ENCODE data around the gene FAM209B.
"Not testable (repeated sequence)": the region's sequence is repeated elsewhere in the genome, so short reads cannot be mapped to it uniquely, and the experiment has no call there.

Gene FAM209B

DNA sequence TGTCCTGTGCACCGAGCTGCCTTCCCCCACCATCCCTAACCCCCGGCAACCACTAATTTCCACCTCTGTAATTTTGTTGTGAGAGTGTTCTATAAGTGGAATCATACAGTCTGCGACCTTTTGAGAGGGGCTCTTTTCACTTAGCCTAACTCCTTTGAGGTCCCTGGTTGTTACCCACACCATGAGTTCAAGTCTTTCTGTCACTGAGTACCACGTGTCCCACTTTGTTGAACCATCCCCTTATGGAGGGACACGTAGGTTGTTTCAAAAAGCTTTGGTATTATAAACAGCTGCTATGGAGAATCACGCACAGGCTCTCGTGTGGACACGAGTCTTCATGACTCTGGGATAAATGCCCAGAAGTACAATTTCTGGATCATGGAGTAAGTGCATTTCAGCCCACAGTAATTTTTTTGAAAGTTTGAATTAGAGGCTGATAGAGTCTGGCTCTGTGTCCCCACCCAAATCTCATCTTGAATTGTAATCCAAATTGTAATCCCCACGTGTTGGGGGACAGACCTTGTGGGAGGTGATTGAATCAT is 9.5 kb downstream of the FAM209B start:
- no peak for DNase-seq

DNA sequence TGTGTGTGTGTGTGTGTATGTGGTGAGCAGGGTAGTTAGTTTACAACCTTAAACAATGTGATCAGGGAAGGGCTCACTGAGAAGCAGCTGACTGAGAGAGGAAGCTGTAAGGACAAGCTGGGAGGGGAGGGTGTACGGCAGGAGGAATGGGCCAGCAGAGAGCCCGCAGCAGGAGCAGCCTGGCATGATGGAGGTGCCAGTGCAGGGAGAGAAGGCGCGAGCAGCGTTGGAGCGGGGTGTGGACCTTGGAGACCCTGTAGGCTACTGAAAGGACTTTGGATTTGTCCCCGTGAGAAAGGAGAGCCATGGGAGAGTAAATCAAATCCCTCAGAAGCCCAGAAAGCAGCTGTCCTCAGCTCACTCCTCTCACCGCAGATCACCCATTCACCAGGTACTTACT is 18.5 kb downstream of the FAM209B start:
- DNase-seq: no peak

DNA sequence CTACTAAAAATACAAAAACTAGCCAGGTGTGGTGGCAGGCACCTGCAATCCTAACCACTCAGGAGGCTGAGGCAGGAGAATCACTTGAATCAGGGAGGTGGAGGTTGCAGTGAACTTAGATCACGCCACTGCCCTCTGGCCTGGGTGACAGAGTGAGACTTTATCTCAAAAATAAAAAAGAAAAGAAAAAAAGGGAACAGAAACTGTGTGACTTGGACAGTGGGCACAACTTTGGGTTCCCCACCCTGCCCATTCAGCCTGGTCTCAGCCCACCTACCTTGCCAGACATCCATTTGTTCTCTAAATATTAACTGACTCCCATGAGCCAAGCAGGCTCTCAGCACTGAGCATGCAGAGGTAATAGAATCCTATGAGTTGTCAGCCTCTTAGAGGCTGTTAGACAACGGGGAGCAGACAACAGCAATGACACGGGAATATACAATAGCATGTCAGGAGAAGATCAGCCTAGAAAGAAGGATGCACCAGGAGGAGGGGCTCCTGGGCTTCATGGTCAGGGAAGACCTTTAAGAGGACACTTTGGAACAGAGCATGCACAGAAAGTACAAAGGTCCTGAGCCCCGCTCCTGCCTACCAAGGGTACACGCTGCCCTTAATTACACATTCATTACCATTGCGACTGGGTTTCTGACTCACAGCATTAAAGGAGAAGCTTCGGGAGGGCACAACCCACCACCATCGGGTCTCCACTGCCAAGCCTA is 20.0 kb downstream of the FAM209B start:
- DNase-seq: no peak

DNA sequence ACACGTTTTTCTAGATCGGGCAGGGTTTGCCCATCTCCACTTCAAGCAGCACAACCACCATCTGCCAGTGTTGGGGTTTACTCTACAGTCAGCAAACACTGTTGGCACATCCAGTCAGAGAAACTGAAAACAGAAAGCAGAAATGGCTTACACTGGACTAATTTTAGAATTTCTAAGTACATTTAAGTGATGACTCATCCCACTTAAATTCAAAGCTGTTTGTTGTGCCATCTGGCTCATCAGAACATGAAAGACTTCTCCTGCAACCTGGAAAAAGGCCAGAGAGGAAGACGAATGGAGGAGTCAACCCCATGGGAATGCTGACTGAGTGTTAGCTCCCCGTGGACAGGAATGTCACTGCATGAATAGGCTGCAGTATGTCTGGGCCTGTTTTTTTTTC is 21.8 kb downstream of the FAM209B start:
- no peak for DNase-seq

DNA sequence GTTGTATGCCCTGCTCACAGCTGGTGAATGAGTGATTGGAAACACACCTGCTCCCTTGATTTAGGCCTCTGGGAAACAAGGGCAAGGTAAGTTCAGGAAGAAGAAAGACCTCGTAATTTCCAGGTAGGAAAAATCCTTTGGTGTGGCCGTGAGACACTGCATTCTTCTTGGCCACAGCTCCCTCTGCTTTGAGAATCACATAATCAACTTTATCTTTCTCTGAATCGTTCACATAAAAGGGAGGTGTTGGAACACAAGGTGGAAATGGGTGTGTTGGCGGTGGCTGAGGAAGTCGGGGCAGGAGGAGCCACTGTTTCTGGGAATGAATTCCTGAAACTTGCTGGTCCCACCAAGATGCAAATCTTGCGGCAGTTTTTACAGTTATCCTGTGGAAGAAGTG is 25.9 kb downstream of the FAM209B start:
- DNase-seq: no peak

DNA sequence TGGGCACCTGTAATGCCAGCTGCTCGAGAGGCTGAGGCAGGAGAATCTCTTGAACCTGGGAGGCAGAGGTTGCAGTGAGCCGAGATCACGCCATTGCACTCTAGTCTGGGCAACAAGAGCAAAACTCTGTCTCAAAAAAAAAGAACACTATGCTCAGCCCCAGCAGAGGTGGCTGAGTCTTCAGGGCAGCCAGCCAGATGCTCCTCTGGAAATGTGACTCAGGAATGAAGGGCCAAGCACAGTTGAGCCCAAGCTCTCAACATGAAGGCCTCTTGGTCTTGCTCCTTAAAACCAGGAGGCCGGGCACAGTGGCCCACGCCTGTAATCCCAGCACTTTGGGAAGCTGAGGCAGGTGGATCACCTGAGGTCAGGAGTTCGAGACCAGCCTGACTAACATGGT is 31.5 kb downstream of the FAM209B start:
- not testable (repeated sequence) for DNase-seq

DNA sequence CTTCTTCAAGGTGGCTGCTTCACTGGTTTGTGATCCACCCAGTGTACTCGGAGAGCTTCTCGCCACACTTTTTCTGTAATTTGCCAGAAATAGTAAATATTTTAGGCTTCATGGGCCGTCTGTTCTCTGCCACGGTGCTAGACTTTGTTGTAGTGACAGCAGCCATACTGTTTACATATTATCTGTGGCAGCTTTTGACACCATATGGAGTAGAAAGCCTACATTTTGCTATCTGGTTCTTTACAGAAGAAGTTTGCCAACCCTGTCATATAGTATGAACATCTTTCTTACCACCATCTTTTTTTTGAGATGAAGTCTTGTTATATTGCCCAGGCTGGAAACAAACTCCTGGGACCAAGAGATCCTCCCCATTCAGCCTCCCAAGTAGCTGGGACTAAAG is 32.5 kb downstream of the FAM209B start:
- DNase-seq: no peak

DNA sequence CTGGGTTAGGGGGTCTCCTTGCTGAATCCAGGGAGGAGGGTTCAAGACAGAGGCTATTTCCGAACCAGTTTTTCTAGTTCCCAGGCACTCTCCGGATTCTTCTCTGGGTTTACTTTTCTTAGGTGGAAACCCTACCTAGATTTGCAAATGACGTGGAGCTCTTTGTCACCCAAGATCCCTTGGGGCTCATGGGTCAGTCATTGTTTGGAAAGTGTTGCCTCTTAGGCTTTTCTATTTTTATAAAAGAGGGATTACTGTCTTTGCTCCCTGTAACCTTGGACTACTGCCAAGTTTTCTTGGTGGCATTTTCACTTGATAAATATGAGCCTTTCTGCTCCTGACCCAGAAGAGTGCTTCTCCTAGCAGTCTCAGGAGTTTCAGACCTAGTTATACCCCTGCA is 33.6 kb downstream of the FAM209B start:
- no peak for DNase-seq

DNA sequence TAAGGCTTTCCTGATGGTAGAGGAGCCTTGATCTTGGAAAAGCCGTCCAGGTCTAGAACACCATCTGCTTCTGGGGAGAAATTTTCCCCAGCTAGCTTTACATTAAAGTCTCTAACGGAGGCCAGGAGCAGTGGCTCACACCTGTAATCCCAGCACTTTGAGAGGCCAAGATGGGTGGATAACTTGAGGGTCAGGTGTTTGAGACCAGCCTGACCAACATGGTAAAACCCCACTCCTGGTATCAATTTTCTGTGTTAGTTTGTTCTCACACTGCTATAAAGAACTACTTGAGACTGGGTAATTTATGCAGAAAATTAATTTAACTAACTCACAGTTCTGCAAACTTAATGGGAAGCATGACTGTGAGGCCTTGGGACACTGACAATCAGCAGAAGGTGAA is 37.8 kb downstream of the FAM209B start:
- DNase-seq: no peak

DNA sequence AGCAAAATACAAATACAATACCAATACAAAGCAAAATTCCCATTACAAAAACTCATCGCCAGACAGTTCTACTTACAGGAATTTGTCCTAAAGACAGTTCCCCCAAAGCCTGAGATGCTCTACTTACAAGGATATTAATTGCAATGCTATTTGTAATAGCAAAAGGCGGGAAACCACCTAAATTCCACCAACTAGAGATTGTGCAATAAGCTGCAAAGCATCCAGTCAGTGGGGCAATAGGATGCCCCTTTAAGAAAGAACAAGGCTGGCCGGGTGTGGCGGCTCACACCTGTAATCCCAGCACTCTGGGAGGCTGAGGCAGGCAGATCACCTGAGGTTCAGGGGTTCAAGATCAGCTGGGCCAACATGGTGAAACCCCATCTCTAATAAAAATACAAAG is 39.1 kb downstream of the FAM209B start:
- no peak for DNase-seq

DNA sequence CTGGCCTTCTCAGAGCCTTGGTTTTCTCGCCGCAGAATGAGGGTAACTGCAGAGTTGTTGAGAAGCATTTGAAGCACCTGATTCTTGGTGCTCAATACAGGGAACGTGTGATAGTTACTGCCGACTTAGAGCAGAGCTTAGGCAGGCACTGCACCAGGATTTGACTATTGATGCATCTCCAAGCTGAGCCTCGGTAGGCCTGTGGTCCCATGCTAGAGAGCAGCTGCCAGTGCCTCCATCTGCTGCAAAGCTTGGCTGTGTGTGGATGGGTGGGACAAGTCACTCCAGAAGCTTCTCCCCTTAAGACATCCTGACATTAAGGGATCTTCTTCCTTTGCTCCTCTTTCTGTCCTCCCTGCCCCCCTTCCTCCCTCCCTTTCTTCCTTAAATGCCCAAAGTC is 40.9 kb downstream of the FAM209B start:
- no peak for DNase-seq

DNA sequence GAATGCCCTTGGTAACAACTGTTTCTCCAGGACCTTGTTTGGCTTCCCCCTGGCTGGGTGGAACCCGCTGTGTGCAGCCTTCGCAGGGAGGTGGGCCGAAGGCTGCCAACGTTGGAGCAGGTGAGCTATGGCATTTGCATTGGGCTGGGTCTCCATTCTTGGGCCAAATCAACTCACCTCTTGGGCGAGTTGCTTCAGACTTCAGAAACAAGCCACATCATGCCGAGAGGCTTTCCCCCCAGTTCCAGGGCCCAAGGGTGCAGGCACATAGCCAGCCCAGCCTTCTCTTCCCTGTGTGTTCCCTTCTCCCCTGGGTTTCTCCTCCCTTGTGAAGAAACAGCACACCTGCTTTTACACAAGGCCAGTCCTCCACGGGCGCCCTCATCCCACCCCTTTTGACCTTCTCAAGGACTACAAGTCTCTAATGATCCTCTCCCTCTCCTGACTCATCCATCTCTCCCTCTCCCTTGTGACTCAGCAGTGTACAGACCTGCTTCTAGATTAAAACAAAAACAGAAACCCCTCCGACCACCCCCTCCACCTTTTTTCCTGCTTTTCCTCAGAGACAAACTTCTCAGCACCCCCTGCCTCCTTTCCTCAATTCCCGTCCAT is 41.6 kb downstream of the FAM209B start:
- DNase-seq: no peak

DNA sequence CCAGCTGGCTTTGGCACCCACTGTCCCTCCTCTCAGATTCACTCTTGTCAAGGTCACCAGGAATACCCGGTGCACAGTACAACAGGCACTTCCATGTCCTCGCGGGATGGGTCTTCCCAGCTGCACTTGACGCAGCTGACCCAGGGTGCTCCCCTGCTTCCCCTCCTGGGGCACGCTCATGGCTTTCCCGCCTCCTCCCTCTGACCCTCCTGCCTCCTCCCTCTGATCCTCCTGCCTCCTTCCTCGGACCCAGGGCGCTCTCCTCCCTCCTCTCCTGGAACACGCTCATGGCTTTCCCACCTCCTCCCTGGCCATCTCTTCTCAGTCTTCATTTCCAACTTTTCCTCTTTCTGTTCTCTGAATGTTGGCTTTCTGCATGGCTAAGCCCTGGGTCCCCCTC is 42.1 kb downstream of the FAM209B start:
- no peak for DNase-seq

DNA sequence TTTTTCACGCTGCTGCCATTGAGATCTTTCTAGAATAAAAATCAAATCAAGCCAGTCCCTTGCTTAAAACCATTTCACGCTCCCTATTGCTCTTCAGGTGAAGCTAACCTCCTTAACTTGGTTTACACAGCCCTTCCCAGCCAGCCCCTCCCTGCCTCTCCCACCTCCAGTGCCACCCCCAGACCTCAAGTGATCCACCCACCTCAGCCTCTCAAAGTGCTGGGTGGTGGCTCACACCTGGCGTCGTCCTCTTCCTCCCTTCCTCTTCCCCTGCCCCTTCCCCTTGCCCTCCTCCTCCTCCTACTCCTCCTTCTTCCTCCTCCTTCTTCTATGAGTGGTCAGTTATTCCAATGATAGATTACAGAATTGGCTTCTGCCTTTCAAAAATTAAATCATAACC is 42.9 kb downstream of the FAM209B start:
- DNase-seq: no peak

DNA sequence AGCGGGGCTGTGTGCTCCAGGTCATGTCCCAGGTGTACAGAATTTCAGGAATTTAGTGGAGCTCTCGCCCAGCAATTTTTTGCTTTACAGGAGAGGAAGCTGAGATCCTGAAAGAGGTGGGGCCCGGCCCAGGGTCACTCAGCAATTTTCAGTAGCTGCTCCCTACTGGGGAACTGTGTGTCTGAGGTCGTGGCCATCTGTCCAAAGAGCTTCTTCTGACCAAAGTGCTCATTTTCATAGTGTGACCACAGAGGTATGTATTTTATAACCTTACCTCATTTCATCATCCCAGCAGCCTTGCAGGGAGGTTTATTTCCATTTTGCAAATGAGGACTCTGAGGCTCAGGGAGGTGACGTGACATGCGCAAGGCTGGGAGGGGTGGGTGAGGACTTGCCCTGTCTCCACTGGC is 46.3 kb downstream of the FAM209B start:
- DNase-seq: peak; percentile 87

DNA sequence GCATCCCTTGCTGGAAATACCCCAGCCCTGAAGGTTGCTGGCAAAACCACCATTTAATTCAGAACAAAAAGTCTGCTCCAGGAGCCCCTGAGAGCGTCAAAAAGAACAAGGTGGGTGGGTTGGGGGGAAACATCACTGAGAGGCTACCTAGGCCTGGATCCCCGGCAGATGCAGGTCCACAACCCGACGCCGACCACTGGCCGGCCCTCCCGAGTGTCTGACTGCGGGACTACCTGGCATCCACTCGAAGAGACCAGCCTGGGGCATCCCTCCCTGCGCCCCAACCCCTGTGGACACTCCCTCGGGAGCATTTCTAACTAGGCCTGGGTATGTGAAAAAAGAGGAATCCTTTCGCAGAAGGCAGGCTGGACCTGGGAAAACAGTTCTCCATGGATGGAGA is 47.2 kb downstream of the FAM209B start:
- no peak for DNase-seq

DNA sequence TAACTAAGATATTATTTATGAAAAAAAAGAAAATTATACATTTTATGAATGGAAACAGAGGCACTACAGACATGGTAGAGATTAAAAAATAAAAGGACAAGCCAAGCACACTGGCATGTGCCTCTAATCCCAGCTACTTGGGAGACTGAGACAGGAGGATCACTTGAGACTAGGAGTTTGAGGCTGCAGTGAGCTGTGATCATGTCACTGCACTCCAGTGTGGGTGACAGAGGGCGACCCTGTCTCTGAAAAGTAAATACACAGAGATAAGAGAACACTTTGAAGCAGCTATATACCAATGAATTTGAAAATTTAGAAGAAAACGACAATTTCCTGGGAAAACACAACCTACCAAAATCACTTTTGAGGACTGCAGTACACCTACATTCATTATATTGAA is 48.7 kb downstream of the FAM209B start:
- no peak for DNase-seq

DNA sequence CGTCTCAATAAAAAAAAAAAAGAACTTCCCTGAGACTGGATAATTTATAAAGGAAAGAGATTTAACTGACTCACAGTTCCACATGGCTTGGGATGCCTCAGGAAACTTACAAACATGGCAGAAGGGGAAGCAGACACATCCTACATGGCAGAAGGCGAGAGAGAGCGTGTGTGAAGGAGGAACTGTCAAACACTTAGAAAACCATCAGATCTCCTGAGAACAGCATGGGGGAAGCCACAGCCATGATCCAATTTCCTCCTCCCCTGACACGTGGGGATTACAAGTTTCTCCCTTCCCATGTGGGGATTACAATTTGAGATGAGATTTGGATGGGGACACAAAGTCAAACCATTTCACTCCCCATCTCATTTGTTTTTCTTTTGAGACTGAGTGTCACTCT is 49.5 kb downstream of the FAM209B start:
- DNase-seq: no peak

DNA sequence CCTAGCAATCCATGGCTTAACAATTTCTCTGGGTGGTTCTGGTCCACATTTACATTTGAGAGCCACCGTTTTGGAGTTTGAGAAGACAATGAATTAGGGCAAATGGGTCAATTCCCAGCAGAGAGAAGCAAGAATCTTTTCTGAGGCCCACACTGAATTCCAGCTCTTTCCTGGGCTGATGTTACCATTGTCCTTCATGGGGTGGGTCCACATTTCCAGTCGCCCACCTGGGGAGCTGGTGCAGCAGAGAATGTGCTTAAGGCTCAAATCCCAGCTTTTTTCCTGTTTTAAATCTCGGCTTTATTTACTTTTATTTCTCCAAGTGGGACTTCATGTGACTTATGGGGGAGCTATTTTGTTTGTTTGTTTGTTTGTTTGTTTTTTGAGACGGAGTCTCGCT is 51.9 kb downstream of the FAM209B start:
- no peak for DNase-seq
